PC-3 (cell line): Measurements from ENCODE around the gene C9orf50.

Source experiments
- EZH2 ChIP-seq: fragments of 300-600 bp; sonication (generic); IDR thresholded peaks from one replicate; pipeline ENCODE4 v1.6.1; 2017; ENCODE audit warnings: antibody characterized with exemption, mild to moderate bottlenecking, low read length; ENCODE audit not compliant: unreplicated experiment
- EZH2phosphoT487 ChIP-seq: fragments of 300-600 bp; sonication (generic); IDR thresholded peaks from 2 replicates; pipeline ENCODE4 v1.6.1; 2018; ENCODE audit warnings: mild to moderate bottlenecking, antibody characterized with exemption, low read length, borderline replicate concordance
- TF ChIP-seq, protein P1 (sequence below): fragments of 300-600 bp; sonication (generic); conservative IDR thresholded peaks from 2 replicates; pipeline ENCODE4 v1.5.1; 2017; ENCODE audit warnings: antibody characterized with exemption, low read depth, mild to moderate bottlenecking, low read length

DNA sequence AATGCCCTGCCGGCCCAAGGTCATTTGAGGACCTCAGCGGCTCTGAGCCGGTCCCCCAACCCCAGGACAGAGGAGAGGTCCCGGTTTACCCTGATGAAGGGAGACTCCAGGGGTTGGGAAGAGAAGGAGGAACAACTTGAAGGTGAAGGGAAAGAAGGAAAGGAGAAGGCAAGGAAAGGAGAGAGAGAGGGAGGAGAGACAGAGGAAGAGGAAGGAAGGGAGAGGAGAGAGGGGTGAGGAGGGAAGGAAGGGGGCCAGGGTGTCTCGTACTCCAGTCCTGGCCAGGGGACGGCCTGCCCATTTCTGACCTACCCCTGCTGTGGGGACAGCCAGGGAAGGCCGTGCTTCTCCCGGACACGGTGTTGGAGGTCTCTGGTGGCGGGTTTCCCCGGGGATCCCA lies 46.5 kb upstream of the C9orf50 start:
- TF ChIP-seq EZH2: no peak
- TF ChIP-seq, protein P1, sequence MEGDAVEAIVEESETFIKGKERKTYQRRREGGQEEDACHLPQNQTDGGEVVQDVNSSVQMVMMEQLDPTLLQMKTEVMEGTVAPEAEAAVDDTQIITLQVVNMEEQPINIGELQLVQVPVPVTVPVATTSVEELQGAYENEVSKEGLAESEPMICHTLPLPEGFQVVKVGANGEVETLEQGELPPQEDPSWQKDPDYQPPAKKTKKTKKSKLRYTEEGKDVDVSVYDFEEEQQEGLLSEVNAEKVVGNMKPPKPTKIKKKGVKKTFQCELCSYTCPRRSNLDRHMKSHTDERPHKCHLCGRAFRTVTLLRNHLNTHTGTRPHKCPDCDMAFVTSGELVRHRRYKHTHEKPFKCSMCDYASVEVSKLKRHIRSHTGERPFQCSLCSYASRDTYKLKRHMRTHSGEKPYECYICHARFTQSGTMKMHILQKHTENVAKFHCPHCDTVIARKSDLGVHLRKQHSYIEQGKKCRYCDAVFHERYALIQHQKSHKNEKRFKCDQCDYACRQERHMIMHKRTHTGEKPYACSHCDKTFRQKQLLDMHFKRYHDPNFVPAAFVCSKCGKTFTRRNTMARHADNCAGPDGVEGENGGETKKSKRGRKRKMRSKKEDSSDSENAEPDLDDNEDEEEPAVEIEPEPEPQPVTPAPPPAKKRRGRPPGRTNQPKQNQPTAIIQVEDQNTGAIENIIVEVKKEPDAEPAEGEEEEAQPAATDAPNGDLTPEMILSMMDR: no peak
- TF ChIP-seq EZH2phosphoT487: no peak
